Measurements from ENCODE around the gene MPRIP.

MPRIP gene

DNA sequence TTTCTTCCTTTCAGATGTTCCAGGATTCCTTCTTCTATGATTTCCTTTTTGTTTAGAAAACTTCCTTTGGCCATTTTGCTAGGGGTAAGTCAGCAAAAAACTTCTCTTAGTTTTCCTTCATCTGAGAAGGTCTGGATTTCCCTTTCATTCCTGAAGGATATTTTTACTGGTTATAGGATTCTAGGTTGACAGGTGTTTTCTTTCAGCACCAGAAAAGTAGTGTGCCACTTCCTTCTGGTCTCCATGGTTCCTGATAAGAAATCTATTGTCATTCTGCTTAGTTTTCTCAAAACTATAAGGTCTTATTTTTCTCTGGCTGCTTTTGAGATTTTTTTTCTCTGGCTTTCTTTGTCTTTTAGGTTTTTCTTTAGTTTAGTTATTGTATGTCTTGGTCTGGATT lies 27.6 kb downstream of the MPRIP start:
- no peak overlapping the region for H3K27ac ChIP-seq
- TF ChIP-seq CTCF (conservative IDR thresholded peaks at IDR 0.05), result no peak

DNA sequence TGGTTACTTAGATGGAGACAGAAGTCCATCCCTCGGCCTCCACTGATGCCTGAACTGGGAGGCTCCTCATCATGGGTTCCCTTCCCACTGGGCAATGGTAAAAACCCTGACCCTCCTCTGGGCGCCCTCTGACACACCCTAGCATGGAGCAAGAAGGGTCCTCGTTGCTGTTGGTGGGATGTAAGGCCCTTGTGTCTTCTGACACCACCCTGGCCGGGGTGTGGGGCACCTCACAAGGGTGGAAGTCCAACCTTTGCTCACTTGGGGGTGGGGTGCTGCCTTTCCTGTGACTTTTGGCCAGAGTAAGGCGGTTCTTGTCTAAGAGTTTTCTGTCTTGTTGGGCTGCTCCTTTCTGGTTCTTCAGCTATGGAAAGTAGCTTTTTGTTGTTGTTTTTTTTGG lies 28.7 kb downstream of the MPRIP start:
- no peak for TF ChIP-seq CTCF (conservative IDR thresholded peaks at IDR 0.05)
- no peak overlapping the region for H3K27ac ChIP-seq

DNA sequence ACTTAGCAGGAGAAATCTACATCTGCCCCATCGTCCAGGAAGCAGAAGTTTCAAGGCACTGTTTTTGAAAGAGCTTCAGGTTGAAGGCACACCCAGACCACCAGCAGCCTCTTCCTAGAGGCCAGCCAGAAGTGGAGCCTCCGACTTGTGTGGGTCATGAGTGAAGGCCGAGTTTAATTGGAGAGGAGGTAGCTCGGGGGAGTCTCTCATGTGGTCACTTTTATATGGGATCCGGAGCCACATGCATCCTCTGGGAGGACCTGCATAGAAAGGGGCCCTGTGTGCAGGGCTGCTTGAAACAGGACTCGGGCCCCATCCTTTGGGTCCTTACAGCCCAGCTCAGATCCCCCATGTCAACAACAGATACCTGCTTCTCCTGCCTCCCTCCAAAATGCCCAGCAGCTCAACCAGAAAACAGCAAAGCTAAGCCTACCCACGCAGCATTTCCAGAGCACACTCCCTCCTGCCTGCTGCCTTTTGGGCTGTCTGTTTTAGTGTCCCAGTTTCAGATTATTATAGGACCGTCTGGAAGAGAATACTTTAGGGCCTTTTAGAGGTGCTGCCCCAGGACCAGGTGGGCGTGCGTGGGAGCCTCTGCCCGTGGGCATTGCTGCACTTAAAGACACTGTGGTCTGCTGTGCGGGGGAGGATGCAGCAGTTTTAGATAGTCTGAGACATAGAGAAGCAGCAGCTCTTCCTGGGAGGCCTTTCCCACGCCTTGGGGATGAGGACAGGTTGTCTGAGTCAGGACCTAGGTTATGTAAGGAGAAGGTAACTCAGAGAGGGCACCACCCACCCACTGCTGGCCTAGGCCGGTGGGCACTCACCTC lies 29.5 kb downstream of the MPRIP start:
- no peak overlapping the region for H3K27ac ChIP-seq

DNA sequence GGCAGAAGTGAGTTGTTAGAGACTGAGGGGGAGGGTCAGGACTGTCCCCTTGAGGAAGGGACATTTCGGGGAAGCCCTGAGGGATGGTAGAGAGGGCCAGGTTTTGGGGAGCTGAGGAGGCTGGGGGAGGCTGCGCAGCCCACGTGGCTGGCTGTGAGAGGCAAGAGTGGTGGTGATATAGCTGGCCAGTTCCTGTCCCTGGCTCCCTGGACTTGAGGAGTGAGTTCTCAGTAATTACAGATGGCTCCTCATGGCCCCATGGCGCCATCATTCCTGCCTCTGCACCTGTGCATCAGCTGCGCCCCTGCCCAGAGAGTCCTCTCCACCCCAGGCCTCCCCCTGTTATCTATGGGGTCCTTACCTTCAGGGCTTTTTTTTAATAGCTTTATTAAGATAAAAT lies 30.3 kb downstream of the MPRIP start:
- H3K27ac ChIP-seq, result no peak overlapping the region
- no peak for TF ChIP-seq CTCF (conservative IDR thresholded peaks at IDR 0.05)

More for the DNA sequence above, 29.5 kb downstream of the MPRIP start:
- TF ChIP-seq CTCF (conservative IDR thresholded peaks at IDR 0.05), result no peak

DNA sequence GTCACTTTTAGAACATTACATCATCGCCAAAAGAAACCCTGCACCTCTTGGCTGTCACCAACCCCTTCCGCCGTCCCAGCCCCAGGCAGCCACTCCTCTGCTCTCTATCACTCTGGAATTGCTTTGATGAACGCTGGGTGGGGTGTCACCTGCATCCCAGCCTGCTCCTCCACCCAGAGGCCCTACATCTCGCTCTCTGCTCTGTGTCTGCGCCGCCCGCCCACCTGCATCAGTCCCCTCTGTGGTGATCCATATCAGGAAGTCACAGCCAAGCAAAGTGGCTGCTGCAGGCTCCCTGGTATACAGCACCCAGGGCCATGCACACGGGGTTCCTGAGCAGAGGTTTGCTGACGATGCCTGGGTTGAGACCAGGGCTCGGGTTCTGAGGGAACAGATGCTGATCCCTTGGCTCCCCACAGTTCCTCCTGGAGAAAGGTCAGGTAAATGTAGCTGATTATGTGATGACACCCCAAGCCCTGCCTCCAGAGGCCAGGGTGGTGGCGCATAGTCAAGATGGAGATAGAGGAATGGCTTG lies 30.8 kb downstream of the MPRIP start:
- TF ChIP-seq CTCF (conservative IDR thresholded peaks at IDR 0.05), result no peak
- H3K27ac ChIP-seq, result no peak overlapping the region

DNA sequence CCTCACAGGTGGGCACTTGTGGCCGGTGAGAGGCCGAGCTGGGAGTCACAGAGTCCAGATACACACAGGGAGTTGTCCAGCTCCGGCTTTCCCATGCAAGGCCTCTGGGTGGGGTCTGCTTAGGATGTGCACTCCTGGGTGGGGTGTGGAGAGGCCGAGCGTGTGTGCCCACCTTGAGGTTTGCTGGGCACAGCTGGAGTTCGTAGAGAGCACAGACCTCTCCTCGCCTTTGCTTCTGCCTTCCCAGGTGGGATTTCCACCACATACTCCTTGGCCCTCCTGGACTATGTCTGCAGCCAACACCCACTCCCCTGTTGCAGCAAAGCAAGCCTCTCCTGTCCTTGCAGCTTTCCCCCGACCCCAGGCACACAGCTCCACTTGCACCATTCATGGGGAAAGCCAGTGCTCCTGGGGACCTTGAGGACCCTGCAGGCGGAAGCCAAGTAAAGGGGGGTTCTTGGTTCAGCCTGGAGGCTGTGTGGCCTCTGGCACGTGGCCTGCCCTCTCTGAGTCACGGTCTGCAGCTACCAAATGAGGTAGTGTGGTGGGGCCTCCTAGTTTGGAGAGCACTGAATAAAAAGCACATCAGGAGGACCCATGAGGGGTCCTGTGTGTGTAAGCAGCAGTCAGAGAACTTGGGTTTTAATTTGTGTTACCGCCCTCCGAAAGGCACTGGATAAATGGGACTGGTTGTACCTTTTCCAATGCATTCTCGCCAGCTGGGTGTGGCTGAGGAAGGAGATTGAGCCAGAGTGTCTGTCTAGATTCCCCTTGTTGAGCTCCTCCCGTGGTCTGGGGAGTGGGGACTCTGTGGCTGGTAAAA lies 31.5 kb downstream of the MPRIP start:
- no peak overlapping the region for H3K27ac ChIP-seq

More for the DNA sequence above, 31.5 kb downstream of the MPRIP start:
- no peak for TF ChIP-seq CTCF (conservative IDR thresholded peaks at IDR 0.05)
